ENCODE results near the gene KIF26B. TPM values are rescaled to one million over a fixed set of nuclear protein-coding genes. Genes with fewer than 3 reads are reported as not detected.

The KIF26B gene
- total RNA-seq, 2 donors from 2014 or later: not detected

- DNase-seq (ENCODE audit: low spot score) (no peak), ATAC-seq (no peak)
- H3K27ac Mint-ChIP-seq: no peak overlapping the region
- no peaks in the 10 kb centered on the region for H3K4me1 Mint-ChIP-seq (ENCODE audit: low read depth in 2 of 2)
- H3K27me3 Mint-ChIP-seq: peaks cover 10 to 20% of the 10 kb centered on the region in 2 donors
- H3K9me3 Mint-ChIP-seq: no peaks in the 10 kb centered on the region
- H3K4me3 Mint-ChIP-seq: no peak overlapping the region
- no peaks in the 10 kb centered on the region for H3K36me3 Mint-ChIP-seq
Measured at GRCh38 chr1:245537992-245538391, 383.2 kb downstream of the KIF26B start.

- ATAC-seq: no peak
- no peak overlapping the region for H3K27ac Mint-ChIP-seq
- no peak for DNase-seq (ENCODE audit: low spot score)
- peaks cover 10 to 20% of the 10 kb centered on the region in 2 donors for H3K27me3 Mint-ChIP-seq
- no peaks in the 10 kb centered on the region for H3K36me3 Mint-ChIP-seq
- H3K9me3 Mint-ChIP-seq: no peaks in the 10 kb centered on the region
- H3K4me1 Mint-ChIP-seq (ENCODE audit: low read depth in 2 of 2): no peaks in the 10 kb centered on the region
- H3K4me3 Mint-ChIP-seq: no peak overlapping the region
Measured at GRCh38 chr1:245538671-245539070, 383.9 kb downstream of the KIF26B start.

DNA sequence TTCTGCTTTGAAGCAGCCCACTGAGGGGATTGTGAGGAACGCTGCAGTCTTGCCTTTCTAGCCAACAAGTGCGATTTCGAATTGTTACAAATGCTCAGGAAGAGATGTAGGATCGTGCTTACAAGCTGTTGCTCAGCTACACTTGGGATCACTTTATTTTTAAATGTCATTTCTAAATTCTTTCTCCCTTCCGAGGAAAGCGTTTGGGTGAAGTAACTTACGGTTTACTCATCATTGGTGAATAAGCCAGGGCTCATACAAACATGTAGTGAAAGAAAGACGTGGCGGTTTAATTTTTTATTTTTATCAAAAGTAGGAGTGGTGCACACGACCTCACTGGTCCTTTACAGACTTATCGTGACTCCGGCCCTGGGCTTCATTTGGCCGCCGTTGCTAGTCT, 386.6 kb downstream of the KIF26B start:
- Mint-ChIP-seq H3K4me1 (ENCODE audit: low read depth in 2 of 2) (no peaks in the 10 kb centered on the region), H3K9me3 (no peaks in the 10 kb centered on the region), H3K4me3 (no peak overlapping the region), H3K36me3 (no peaks in the 10 kb centered on the region), H3K27me3 (peaks cover 10 to 20% of the 10 kb centered on the region in 2 donors), H3K27ac (no peak overlapping the region)
- ATAC-seq (no peak), DNase-seq (ENCODE audit: low spot score) (no peak)

GRCh38 chr1:245542365-245542764, 387.6 kb downstream of the KIF26B start:
- Mint-ChIP-seq H3K36me3 (no peaks in the 10 kb centered on the region), H3K4me1 (ENCODE audit: low read depth in 2 of 2) (no peaks in the 10 kb centered on the region), H3K9me3 (no peaks in the 10 kb centered on the region), H3K27me3 (peaks cover 7 to 11% of the 10 kb centered on the region in 2 donors), H3K27ac (no peak overlapping the region), H3K4me3 (no peak overlapping the region)
- no peak for ATAC-seq
- no peak for DNase-seq (ENCODE audit: low spot score)

DNA sequence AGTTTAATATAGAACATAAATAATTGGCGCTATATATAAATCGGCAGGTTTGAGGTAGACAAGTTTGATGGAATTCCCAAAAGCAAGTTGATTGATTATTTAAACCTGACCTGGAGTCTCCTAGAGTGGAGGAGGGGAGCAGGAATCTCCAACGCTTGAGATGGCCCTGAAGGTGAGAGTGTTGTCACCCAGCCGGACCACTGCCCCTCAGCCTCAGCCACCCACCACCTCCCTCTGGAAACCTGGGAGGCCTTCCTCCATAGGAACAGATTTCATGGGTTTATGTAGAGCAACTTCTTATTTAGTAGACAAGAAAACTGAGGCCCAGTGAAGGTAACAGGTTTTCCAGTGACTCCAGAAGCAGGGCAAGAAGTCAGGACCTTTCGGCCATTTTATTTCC, 389.5 kb downstream of the KIF26B start:
- Mint-ChIP-seq H3K27ac (no peak overlapping the region), H3K27me3 (peaks cover 0 to 10% of the 10 kb centered on the region in 2 donors), H3K9me3 (no peaks in the 10 kb centered on the region), H3K36me3 (no peaks in the 10 kb centered on the region), H3K4me3 (no peak overlapping the region), H3K4me1 (ENCODE audit: low read depth in 2 of 2) (no peaks in the 10 kb centered on the region)
- ATAC-seq (no peak), DNase-seq (ENCODE audit: low spot score) (no peak)

DNA sequence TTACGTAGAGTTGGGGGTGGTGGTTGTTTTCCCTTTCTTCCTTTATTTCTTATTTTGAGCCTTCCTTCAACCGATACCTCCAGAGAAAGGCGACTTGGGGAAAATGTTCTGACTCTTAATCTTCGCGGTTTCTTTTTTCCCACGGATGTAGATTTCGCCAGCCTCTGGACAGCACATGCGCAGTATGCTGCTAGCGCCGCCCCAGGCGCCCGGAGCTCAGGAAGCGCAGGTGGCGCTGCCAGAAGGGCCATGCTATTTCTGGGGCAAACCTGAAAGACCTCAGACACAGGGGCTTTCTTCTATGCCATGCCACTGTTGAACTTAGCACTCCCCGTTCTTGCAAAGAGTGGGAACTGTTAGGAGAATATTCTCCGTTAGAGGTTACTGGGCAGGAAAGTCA, 392.1 kb downstream of the KIF26B start:
- H3K4me1 Mint-ChIP-seq (ENCODE audit: low read depth in 2 of 2): no peaks in the 10 kb centered on the region
- no peak for ATAC-seq
- no peaks in the 10 kb centered on the region for H3K36me3 Mint-ChIP-seq
- no peak overlapping the region for H3K27ac Mint-ChIP-seq
- DNase-seq (ENCODE audit: low spot score): no peak
- H3K9me3 Mint-ChIP-seq: no peaks in the 10 kb centered on the region
- no peak overlapping the region for H3K4me3 Mint-ChIP-seq
- H3K27me3 Mint-ChIP-seq: peaks cover 0 to 8% of the 10 kb centered on the region in 2 donors

DNA sequence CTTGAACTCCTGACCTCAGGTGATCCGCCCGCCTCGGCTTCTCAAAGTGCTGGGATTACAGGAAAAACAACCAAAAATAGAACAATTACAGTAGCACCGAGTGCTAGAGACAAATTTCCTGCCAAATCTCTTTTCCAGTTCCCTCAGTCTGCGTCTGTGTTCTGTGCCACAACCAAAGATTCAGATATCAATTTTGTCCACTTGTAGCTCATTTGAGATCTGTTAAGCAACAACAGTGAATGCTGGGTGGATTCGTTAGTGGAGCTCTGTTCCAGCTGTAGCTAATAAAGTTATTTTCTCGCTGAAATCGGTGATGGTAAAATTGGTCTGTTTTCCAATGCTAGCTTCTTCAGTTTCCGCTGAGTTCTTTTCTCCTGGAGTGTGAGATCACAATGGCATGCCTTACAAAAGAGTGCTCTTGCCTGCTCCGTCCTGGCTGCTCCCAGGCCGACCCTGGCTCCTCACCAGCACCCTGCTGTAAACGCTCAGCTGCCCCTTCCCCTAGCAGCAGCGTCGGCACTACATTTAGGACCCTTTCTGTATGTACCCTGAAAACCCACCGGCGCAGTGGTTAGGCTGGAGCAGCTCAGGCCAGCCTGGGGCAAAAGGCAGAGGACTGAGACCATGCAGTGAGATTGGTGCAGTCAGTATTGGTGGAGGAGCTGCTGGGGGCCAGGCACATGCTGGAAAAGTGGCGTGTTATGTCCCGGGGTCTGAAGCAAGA, 395.4 kb downstream of the KIF26B start:
- ATAC-seq (no peak), DNase-seq (ENCODE audit: low spot score) (no peak)
- Mint-ChIP-seq H3K4me3 (no peak overlapping the region), H3K27ac (no peak overlapping the region), H3K4me1 (ENCODE audit: low read depth in 2 of 2) (no peaks in the 10 kb centered on the region), H3K27me3 (peaks cover 8% of the 10 kb centered on the region in 2 donors), H3K36me3 (no peaks in the 10 kb centered on the region), H3K9me3 (no peaks in the 10 kb centered on the region)

DNA sequence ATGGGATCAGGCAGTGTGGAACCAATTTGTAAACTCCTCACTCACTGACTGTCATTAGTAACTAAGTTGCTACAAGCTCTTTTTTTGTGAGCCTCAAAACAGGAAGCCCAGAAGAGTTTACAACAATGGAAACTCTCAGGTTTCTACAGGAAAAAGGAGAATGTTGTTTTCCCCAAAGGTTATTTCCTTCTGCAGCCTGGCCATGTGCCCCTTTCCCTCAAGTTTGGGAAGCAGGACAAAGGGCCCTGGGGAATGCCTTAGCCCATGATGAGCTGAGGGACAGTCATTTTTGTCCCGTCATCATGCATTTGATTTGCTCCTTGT, 395.9 kb downstream of the KIF26B start:
- Mint-ChIP-seq H3K9me3 (no peaks in the 10 kb centered on the region), H3K36me3 (no peaks in the 10 kb centered on the region), H3K4me1 (ENCODE audit: low read depth in 2 of 2) (no peaks in the 10 kb centered on the region), H3K27ac (no peak overlapping the region), H3K4me3 (no peak overlapping the region), H3K27me3 (peaks cover 8% of the 10 kb centered on the region in 2 donors)
- DNase-seq (ENCODE audit: low spot score) (no peak), ATAC-seq (no peak)

- H3K27ac Mint-ChIP-seq: no peak overlapping the region
Measured at GRCh38 chr1:245551536-245551935, 396.8 kb downstream of the KIF26B start.

DNA sequence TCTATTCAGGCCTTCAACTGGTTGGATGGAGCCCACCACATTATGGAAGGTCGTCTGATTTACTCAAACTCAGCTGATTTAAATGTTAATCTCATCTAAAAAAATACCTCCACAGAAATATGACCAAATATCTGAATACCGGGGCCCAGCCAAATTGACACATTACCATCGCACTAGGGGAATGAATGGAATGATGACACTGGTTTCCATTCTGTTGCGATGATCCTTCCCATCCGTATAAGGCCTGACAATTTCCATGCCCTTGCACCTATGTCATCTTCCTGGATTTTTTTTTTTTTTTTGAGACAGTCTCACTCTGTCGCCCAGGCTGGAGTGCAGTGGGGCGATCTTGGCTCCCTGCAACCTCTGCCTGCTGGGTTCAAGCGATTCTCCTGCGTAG, 397.5 kb downstream of the KIF26B start:
- H3K9me3 Mint-ChIP-seq: no peaks in the 10 kb centered on the region
- no peaks in the 10 kb centered on the region for H3K36me3 Mint-ChIP-seq
- ATAC-seq (no peak), DNase-seq (ENCODE audit: low spot score) (no peak)
- H3K27me3 Mint-ChIP-seq: peaks cover 8% of the 10 kb centered on the region in 2 donors
- H3K4me1 Mint-ChIP-seq (ENCODE audit: low read depth in 2 of 2): no peaks in the 10 kb centered on the region
- H3K4me3 Mint-ChIP-seq: no peak overlapping the region
- no peak overlapping the region for H3K27ac Mint-ChIP-seq

More at GRCh38 chr1:245551536-245551935, 396.8 kb downstream of the KIF26B start:
- DNase-seq (ENCODE audit: low spot score): no peak
- Mint-ChIP-seq H3K4me3 (no peak overlapping the region), H3K27me3 (peaks cover 8% of the 10 kb centered on the region in 2 donors), H3K4me1 (ENCODE audit: low read depth in 2 of 2) (no peaks in the 10 kb centered on the region), H3K36me3 (no peaks in the 10 kb centered on the region), H3K9me3 (no peaks in the 10 kb centered on the region)
- no peak for ATAC-seq

- H3K9me3 Mint-ChIP-seq: no peaks in the 10 kb centered on the region
- peaks cover 2 to 14% of the 10 kb centered on the region in 2 donors for H3K27me3 Mint-ChIP-seq
- DNase-seq (ENCODE audit: low spot score): no peak
- no peaks in the 10 kb centered on the region for H3K36me3 Mint-ChIP-seq
- H3K4me3 Mint-ChIP-seq: no peak overlapping the region
- no peak for ATAC-seq
- no peak overlapping the region for H3K27ac Mint-ChIP-seq
- peaks cover 0 to 2% of the 10 kb centered on the region in 2 donors for H3K4me1 Mint-ChIP-seq (ENCODE audit: low read depth in 2 of 2)
Measured at GRCh38 chr1:245556057-245556456, 401.3 kb downstream of the KIF26B start.

DNA sequence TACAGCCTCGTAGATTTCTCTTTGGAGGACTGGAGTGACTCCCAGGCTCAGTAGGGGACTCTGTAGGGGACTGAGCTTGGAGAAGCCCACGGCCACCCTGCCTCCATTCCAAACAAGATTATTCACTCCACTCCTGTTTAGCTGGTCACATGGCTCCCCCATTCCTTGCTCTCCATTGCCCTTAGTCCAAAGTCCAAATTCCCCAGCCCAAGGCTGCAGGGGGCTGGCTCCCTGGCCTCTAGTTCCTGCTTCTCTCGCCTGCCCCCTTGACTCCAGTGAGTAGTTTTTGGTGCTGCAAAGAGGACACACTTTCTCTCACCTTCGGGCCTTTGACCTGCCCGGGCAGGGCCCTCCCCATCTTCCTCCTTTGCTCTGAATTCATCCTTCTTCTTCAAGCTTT, 403.3 kb downstream of the KIF26B start:
- Mint-ChIP-seq H3K9me3 (no peaks in the 10 kb centered on the region), H3K4me3 (no peak overlapping the region), H3K27me3 (peaks cover 3 to 14% of the 10 kb centered on the region in 2 donors), H3K36me3 (no peaks in the 10 kb centered on the region), H3K27ac (no peak overlapping the region), H3K4me1 (ENCODE audit: low read depth in 2 of 2) (peaks cover 0 to 2% of the 10 kb centered on the region in 2 donors)
- ATAC-seq (no peak), DNase-seq (ENCODE audit: low spot score) (no peak)

- H3K27me3 Mint-ChIP-seq: peaks cover 6% of the 10 kb centered on the region in 2 donors
- no peak for ATAC-seq
Measured at GRCh38 chr1:245560316-245560859, 405.6 kb downstream of the KIF26B start.

GRCh38 chr1:245561665-245562234, 407.0 kb downstream of the KIF26B start:
- ATAC-seq (no peak), DNase-seq (ENCODE audit: low spot score) (no peak)
- Mint-ChIP-seq H3K4me3 (no peak overlapping the region), H3K27me3 (peaks cover 6% of the 10 kb centered on the region in 2 donors), H3K27ac (no peak overlapping the region), H3K9me3 (no peaks in the 10 kb centered on the region), H3K4me1 (ENCODE audit: low read depth in 2 of 2) (peaks cover 0 to 2% of the 10 kb centered on the region in 2 donors), H3K36me3 (no peaks in the 10 kb centered on the region)

More at GRCh38 chr1:245560316-245560859, 405.6 kb downstream of the KIF26B start:
- H3K4me1 Mint-ChIP-seq (ENCODE audit: low read depth in 2 of 2): peaks cover 0 to 2% of the 10 kb centered on the region in 2 donors
- H3K9me3 Mint-ChIP-seq: no peaks in the 10 kb centered on the region
- no peak overlapping the region for H3K4me3 Mint-ChIP-seq
- no peak overlapping the region for H3K27ac Mint-ChIP-seq
- H3K36me3 Mint-ChIP-seq: no peaks in the 10 kb centered on the region
- DNase-seq (ENCODE audit: low spot score): no peak
